RWPE2 (cell line): ENCODE measurements around the gene LTN1.
"Not testable (repeated sequence)": the region's sequence is repeated elsewhere in the genome, so short reads cannot be mapped to it uniquely, and the experiment has no call there.

Experiments used
- ATAC-seq: fragments of 200-7000 bp; cut with Tn5 transposase; 3 replicates; pipeline ENCODE4 v1.9.1; 2021; ENCODE audit warnings: low read depth
- DNase-seq: peaks from one replicate; pipeline ENCODE4 v3.0.0-alpha.2; 2020; ENCODE audit warnings: low spot score
- H3K27ac ChIP-seq: fragments of 450-650 bp; 2 replicates; pipeline ENCODE4 v1.5.1; 2017; ENCODE audit warnings: mild to moderate bottlenecking; ENCODE audit not compliant: poor library complexity, severe bottlenecking
- H3K27me3 ChIP-seq: fragments of 250-450 bp; sonication (Bioruptor Pico); 2 replicates; pipeline ENCODE4 v1.5.1; 2021; ENCODE audit warnings: mild to moderate bottlenecking, moderate library complexity; ENCODE audit not compliant: insufficient read depth, poor library complexity, severe bottlenecking
- H3K36me3 ChIP-seq: fragments of 250-450 bp; sonication (Bioruptor Pico); 2 replicates; pipeline ENCODE4 v1.5.1; 2020; ENCODE audit warnings: low read depth, mild to moderate bottlenecking, moderate library complexity
- H3K4me1 ChIP-seq: fragments of 250-450 bp; sonication (Bioruptor Pico); 2 replicates; pipeline ENCODE4 v1.5.1; 2021; ENCODE audit warnings: mild to moderate bottlenecking, moderate library complexity; ENCODE audit not compliant: insufficient read depth, poor library complexity, severe bottlenecking
- H3K4me3 ChIP-seq: fragments of 250-450 bp; sonication (Bioruptor Pico); 2 replicates; pipeline ENCODE4 v1.5.1; 2021; ENCODE audit warnings: mild to moderate bottlenecking, moderate library complexity; ENCODE audit not compliant: severe bottlenecking
- H3K9me3 ChIP-seq: fragments of 250-450 bp; sonication (Bioruptor Pico); 2 replicates; pipeline ENCODE4 v1.5.1; 2021; ENCODE audit warnings: mild to moderate bottlenecking, moderate library complexity; ENCODE audit not compliant: severe bottlenecking
- CTCF ChIP-seq: fragments of 450-650 bp; IDR thresholded peaks from one replicate; pipeline ENCODE4 v1.5.1; 2017; ENCODE audit warnings: mild to moderate bottlenecking, moderate library complexity; ENCODE audit not compliant: poor library complexity, severe bottlenecking

Gene LTN1

GRCh38 chr21:29018540-29018939 is 25.9 kb upstream of the LTN1 start:
- peak overlapping the region; percentile 43 for H3K27ac ChIP-seq
- H3K9me3 ChIP-seq: no peaks in the 10 kb centered on the region
- ATAC-seq (peak; percentile 31), DNase-seq (no peak)
- H3K27me3 ChIP-seq: no peaks in the 10 kb centered on the region
- peak overlapping the region; percentile 73 for H3K4me3 ChIP-seq
- peaks cover 11% of the 10 kb centered on the region for H3K36me3 ChIP-seq
- no peaks in the 10 kb centered on the region for H3K4me1 ChIP-seq
- TF ChIP-seq CTCF: no peak

DNA sequence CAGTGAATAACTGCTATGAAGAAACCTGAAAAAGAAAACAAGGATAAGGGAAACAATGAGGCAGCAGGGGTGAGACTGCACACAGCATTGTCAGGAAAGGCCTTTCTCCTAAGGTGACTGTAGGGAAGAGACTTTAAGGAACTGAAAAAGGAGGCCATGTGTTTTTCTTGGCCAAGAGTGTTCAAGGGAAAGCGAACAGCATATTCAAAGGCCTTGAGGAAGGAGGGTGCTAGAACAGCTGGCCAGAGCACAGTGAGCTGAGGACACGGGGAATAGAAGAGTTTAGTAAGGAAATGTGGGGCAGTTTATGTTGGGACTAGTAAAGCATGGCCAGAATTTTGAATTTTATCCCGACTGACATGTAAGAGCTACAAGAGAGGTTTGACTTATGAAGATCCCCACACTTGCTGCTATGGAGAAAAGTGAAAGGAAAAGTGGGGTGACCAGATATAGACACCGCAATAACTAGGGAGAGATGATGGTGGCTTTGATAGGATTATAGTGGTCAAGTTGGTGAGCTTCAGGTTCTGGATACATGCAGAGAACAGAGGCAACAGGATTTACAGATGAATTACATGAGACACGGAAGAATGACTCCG is 25.1 kb upstream of the LTN1 start:
- no peak for ATAC-seq
- H3K4me3 ChIP-seq: no peak overlapping the region

GRCh38 chr21:29011236-29011635 is 18.6 kb upstream of the LTN1 start:
- not testable (repeated sequence) for H3K27me3 ChIP-seq, H3K9me3 ChIP-seq, DNase-seq, H3K4me3 ChIP-seq, H3K4me1 ChIP-seq, ATAC-seq, H3K27ac ChIP-seq
- peaks cover 37% of the 10 kb centered on the region for H3K36me3 ChIP-seq

More for the DNA sequence above, 25.1 kb upstream of the LTN1 start:
- peaks cover 11% of the 10 kb centered on the region for H3K36me3 ChIP-seq
- TF ChIP-seq CTCF: no peak
- H3K27ac ChIP-seq: no peak overlapping the region
- H3K4me1 ChIP-seq: no peaks in the 10 kb centered on the region
- no peaks in the 10 kb centered on the region for H3K9me3 ChIP-seq
- no peak for DNase-seq
- no peaks in the 10 kb centered on the region for H3K27me3 ChIP-seq

DNA sequence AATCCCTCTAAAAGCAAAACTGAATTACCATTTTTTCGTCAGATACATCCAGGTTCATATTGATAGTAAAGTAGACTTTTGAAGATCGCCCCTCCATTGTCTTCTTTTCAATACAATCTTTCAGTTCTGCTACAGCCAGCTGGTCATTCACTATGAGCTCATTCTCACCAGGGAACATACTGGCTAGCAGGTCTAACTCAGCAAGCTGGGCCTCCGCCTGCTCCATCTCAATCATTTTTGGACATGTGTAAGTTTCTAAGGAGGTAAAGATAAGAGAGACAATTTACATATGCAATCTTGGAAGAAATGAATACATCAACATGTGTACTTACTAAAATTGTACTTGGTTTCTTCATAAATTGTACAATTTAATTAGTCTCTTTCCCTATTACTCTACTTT is 15.7 kb upstream of the LTN1 start:
- ATAC-seq (no peak), DNase-seq (no peak)
- Histone ChIP-seq H3K27ac (no peak overlapping the region), H3K27me3 (no peaks in the 10 kb centered on the region), H3K4me1 (no peaks in the 10 kb centered on the region), H3K36me3 (peaks cover 42% of the 10 kb centered on the region), H3K4me3 (no peak overlapping the region), H3K9me3 (no peaks in the 10 kb centered on the region)
- TF ChIP-seq CTCF: no peak

DNA sequence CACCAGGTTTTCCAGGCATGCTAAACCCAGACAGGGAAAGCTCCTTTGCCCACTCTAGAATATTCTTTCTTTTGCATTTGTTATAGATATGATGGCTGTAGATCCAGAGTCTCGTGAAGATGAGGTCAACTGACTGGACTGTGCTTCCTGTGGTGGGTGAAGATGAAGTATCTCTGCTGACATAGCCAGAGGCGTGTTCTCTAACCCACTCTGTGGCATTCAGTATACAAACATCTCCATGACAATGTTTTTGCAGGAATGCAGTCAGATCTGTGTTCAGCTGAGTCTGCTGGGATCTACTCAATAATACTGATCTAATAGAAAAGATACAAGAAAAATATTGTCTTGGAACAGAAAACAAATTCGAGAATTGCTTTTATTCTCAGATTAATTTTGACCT is 15.1 kb upstream of the LTN1 start:
- Histone ChIP-seq H3K4me1 (no peaks in the 10 kb centered on the region), H3K9me3 (no peaks in the 10 kb centered on the region), H3K36me3 (peaks cover 42% of the 10 kb centered on the region), H3K4me3 (no peak overlapping the region), H3K27me3 (no peaks in the 10 kb centered on the region), H3K27ac (no peak overlapping the region)
- ATAC-seq: no peak
- no peak for TF ChIP-seq CTCF
- no peak for DNase-seq
